Right lung (tissue), 10 donors: Measurements from ENCODE around the gene PDILT. TPM values are rescaled to one million over a fixed set of nuclear protein-coding genes. Genes with fewer than 3 reads are reported as not detected.
"Not testable (repeated sequence)": the region's sequence is repeated elsewhere in the genome, so short reads cannot be mapped to it uniquely, and the experiment has no call there.

ENCODE experiments used
- DNase-seq, 2 donors: peaks; one replicate each; pipeline ENCODE4 v3.0.0-alpha.2; 2013
- long read RNA-seq, 8 donors: transcript quantifications; one replicate each; lab custom pipeline, GENCODE V29; 2026
- polyA plus RNA-seq, 5 donors: library from polyadenylated mRNA; unstranded; fragments of 120-200 nt; gene quantifications; one replicate each; pipeline versions ENCODE4 v1.2.1 to v1.2.3, GENCODE V29; 2013; ENCODE audit warnings: inconsistent platforms in 1 of 5, low replicate concordance in 1 of 5; ENCODE audit not compliant: insufficient read length in 5 of 5, insufficient read depth in 1 of 5

PDILT gene, protein sequence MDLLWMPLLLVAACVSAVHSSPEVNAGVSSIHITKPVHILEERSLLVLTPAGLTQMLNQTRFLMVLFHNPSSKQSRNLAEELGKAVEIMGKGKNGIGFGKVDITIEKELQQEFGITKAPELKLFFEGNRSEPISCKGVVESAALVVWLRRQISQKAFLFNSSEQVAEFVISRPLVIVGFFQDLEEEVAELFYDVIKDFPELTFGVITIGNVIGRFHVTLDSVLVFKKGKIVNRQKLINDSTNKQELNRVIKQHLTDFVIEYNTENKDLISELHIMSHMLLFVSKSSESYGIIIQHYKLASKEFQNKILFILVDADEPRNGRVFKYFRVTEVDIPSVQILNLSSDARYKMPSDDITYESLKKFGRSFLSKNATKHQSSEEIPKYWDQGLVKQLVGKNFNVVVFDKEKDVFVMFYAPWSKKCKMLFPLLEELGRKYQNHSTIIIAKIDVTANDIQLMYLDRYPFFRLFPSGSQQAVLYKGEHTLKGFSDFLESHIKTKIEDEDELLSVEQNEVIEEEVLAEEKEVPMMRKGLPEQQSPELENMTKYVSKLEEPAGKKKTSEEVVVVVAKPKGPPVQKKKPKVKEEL
- polyA plus RNA-seq, result not detected
- long read RNA-seq, donor 1, result 0 reads
- long read RNA-seq, donor 2, result 0 reads
- long read RNA-seq, donor 3, result 0 reads
- long read RNA-seq, donor 4, result 0 reads
- long read RNA-seq, donor 5, result 0 reads
- long read RNA-seq, donor 6, result 0 reads
- long read RNA-seq, donor 7, result 0 reads
- long read RNA-seq, donor 8, result 0 reads

- DNase-seq, result no peak
Measured at GRCh38 chr16:20404637-20405036, at the start of gene PDILT. PDILT (minus strand) TSS chr16:20404737; CDS start chr16:20399300, 5,437 bp downstream.

DNA sequence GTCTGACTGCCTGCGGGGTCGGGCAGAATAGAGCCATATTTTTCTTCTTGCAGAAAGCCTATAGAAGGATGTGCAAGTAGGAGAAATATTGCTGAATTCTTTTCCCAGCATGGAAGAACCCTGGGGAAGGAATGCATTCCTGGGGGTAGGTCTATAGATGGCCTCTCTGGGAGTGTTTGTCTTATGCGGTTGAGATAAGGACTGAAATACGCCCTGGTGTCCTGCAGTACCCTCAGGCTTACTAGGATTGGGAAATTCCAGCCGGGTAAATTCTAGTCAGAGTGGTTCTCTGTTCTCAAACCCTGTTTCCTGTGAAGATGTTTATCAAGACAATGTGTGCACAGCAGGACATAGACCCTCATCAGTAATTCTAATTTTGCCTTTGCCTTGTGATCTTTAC, 49.1 kb upstream of the PDILT start:
- DNase-seq, result not testable (repeated sequence)

- DNase-seq, result not testable (repeated sequence)
Measured at GRCh38 chr16:20451364-20451763, 46.8 kb upstream of the PDILT start, which contains the start of gene ACSM2A. ACSM2A (plus strand) TSS chr16:20451521; CDS start chr16:20460115, 8,594 bp downstream.

DNA sequence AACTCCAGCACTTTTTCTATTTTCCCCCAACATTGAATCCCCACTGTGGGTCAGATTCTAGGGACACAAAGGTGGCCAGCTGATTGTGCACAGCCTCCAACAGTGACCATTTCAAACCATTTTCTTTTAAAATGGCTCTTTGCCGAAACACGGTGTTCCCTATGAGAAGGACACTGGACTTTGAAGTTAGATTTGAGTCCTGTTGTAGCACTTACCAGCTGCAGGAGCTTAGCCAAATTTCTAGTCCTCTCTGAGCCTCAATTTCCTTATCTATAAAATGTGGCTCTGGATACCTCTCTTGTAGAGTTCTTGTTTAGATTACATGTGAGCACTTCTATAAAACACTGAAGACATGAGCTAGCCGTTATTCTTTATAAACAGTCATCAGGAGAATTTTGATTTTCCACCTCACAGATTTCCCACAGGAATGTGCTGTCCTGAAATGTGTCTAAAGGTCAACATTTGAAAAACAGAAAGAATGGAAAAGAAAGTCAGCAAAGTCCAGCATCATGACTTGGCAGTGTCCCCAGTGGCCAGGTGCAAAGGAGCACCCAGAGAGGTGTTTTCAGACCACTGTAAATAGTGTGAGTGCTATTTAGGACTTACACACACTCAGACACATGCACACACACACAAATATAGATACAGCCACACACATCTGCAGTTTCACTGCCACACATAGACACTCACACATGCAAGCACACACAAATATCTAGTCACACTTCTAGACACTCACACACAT, 42.3 kb upstream of the PDILT start:
- DNase-seq, result not testable (repeated sequence)

DNA sequence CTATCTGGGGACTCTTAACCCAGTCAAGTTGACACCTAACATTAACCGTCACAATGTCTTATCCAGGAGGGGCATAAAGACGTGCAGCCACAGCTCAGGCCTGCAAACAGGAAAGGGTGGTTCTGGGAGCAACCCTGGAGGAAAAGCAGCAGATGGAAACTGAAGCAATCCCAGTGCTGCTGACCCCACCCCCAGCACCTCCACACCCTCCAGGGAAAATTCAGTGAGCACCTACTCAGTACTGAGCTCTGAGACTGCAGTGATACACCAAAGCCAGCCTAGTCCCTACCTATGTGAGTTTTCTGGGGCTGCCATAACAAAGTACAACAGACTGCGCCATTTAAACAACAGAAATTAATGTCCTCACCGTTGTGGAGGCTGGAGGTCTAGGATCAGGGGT, 37.3 kb upstream of the PDILT start:
- DNase-seq, result not testable (repeated sequence)

DNA sequence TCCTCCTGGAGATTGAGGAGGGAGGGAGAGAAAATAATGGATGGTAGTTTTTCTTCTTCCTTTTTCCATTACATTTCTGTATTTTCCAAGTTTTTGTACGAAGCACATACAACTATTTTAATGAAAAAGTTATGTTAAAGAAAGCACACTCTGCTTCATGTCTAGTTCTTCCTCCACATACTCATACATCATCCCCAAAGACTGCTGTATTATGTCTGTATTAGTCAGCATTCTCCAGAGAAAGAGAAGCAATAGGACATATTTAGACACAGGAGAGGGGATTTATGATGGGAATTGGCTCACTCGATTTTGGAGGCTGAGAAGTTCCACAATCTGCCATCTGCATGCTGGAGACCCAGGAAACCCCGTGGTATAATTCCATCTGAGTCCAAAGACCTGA, 36.7 kb upstream of the PDILT start:
- peak in 1 of 2 donors; percentile 2 for DNase-seq

DNA sequence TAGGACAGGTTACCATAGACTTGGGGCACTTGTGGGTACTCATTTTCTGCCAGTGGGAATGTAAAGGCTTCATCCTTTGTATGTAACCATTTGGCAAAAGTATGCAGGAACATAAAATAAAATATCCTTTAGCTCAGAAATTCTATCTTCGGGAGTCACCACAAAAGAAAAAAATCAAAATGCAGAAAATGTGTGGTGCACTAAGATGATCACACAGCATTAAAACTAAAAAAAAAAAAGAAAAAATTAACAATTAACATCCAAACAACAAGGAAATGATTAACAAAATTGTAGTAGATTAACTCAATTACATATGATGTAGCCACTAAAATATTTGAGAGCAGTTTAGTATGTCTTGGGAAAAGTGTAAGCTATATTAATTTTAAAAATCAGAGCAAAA, 36.2 kb upstream of the PDILT start:
- DNase-seq, result not testable (repeated sequence)

GRCh38 chr16:20439820-20440231, 35.3 kb upstream of the PDILT start:
- DNase-seq, result peak; percentile 3 to 32

- not testable (repeated sequence) for DNase-seq
Measured at GRCh38 chr16:20438950-20439349, 34.4 kb upstream of the PDILT start.

DNA sequence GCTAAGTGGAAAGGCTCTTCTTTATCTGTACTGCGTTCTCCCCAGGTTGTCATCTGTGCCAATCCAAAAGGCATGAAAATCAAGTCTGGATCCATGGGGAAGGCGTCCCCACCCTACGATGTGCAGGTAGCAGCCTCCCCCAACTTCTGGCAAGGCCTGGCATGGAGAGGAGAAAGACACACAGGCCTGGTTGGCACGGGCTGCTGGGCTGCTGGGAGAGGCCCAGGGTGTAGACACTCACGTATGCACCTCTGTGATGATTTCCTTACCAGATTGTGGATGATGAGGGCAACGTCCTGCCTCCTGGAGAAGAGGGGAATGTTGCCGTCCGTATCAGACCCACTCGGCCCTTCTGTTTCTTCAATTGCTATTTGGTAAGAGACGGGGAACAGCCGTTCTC, 26.4 kb upstream of the PDILT start:
- DNase-seq, result no peak

DNA sequence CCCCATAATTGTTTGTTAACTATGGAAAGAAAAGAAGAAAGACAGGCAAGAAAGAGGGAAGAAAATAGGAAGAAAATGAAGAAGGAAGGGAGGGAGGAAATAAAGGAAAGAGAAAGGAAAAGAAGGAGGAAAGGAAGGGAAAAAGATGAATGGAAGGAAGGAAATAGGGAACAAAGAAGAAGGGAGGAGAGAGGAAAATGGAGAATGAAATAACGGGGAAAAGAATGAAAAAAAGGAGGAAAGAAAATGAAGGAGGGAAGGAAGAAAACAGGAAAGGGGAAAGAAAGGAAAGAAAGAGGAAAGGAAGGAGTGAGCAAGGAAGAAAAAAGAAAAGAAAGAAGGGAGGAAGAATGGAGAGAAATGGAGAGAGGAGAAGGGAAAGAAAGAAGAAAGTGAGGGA, 25.9 kb upstream of the PDILT start:
- not testable (repeated sequence) for DNase-seq

GRCh38 chr16:20429499-20429898, 25.0 kb upstream of the PDILT start:
- not testable (repeated sequence) for DNase-seq

GRCh38 chr16:20427401-20427797, 22.9 kb upstream of the PDILT start:
- DNase-seq, result not testable (repeated sequence)

GRCh38 chr16:20424129-20424866, 19.8 kb upstream of the PDILT start:
- no peak for DNase-seq

- not testable (repeated sequence) for DNase-seq
Measured at GRCh38 chr16:20423772-20424128, 19.2 kb upstream of the PDILT start.

DNA sequence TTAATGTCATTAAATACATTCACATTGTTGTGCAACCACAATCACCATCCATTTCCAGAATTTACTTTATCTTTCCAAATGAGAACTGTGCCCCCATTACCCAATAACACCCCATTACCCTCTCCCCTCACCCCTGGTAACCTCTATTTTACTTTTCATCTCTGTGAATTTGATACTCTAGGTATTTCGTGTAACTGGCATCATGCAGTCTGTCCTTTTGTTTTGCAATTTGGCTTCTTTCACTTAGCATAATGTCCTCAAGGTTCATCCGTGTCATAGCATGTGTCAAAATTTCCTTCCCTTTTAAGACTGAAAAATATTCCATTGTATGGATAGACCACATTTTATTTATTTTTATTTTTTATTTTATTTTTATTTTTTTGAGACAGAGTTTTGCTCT, 17.2 kb upstream of the PDILT start:
- DNase-seq, result not testable (repeated sequence)

DNA sequence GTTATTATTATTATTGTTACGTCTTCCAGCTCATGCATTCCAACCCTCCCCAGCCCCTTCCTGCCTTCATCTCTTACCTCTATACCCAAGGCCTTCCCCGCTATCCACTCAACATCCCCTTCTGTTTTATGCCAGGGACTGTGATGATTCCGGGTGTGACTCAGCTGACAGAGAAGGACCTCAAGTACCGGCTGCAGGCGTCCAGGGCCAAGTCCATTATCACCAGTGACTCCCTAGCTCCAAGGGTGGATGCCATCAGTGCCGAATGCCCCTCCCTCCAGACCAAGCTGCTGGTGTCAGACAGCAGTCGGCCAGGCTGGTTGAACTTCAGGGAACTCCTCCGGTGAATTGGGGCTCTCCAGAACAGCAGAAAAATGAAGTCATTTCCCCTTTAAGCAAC, 14.6 kb upstream of the PDILT start:
- not testable (repeated sequence) for DNase-seq

- DNase-seq, result no peak
Measured at GRCh38 chr16:20415541-20415940, 11.0 kb upstream of the PDILT start.

- DNase-seq, result no peak
Measured at GRCh38 chr16:20411055-20411454, 6.5 kb upstream of the PDILT start.

DNA sequence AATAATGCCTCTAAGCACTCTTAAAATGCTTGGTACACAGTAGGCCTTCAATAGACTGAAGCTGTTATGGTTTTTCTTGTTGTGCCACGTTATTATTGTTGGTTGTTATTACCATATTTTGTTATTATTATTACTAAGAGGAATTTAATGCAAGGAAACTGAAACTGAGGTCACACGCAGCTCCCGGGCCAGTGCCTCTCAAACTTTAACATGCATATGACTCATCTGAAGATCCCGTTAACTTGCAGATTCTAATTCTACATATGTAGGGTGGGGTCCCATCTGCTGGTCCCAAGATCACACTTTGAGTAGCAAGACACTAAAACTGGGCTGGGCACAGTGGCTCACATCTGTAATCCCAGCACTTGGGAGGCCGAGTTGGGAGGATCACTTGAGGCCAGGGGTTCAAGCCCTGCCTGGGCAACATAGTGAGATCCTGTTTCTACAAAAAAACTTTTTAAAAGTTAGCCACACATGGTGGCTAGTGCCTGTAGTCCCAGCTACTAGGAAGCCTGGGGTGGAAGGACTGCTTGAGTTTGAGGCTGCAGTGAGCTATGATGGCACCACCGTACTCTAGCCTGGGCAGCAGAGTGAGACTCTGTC, 5.7 kb upstream of the PDILT start:
- no peak for DNase-seq
